SK-N-SH treated with all-trans-retinoic acid at 6 μM for 48 hours (cell line): Measurements from ENCODE around the gene DDHD1.

ENCODE experiments used
- ATAC-seq: fragments of 200-7000 bp; cut with Tn5 transposase; 3 replicates; pipeline ENCODE4 v1.9.1; 2020; ENCODE audit warnings: mild to moderate bottlenecking, moderate library complexity
- ARNTL ChIP-seq: fragments of 450-650 bp; formaldehyde crosslinking; IDR thresholded peaks from 2 replicates; pipeline ENCODE4 v1.5.0; 2020; ENCODE audit warnings: low read depth, mild to moderate bottlenecking, moderate library complexity, borderline replicate concordance
- BACH2 ChIP-seq: fragments of 250-450 bp; sonication (Bioruptor Pico); IDR thresholded peaks from 2 replicates; pipeline ENCODE4 v1.9.0; 2021; ENCODE audit warnings: mild to moderate bottlenecking, borderline replicate concordance
- CSDC2 ChIP-seq: fragments of 250-450 bp; sonication (Bioruptor Pico); IDR thresholded peaks from 2 replicates; pipeline ENCODE4 v1.5.0; 2020; ENCODE audit warnings: mild to moderate bottlenecking, moderate library complexity
- ESRRG ChIP-seq: fragments of 250-450 bp; sonication (Bioruptor Pico); IDR thresholded peaks from 2 replicates; pipeline ENCODE4 v1.6.1; 2021; ENCODE audit warnings: mild to moderate bottlenecking
- GLIS3 ChIP-seq: fragments of 250-450 bp; sonication (Bioruptor Pico); IDR thresholded peaks from 2 replicates; pipeline ENCODE4 v1.5.0; 2020; ENCODE audit warnings: mild to moderate bottlenecking, moderate library complexity
- ISL1 ChIP-seq: fragments of 250-450 bp; sonication (Bioruptor Pico); IDR thresholded peaks from 2 replicates; pipeline ENCODE4 v2.1.2; 2022; ENCODE audit warnings: mild to moderate bottlenecking, moderate library complexity
- OSR1 ChIP-seq: fragments of 250-450 bp; sonication (Bioruptor Pico); IDR thresholded peaks from 2 replicates; pipeline ENCODE4 v1.8.0; 2022; ENCODE audit warnings: moderate library complexity, mild to moderate bottlenecking, inconsistent platforms
- POU6F1 ChIP-seq: fragments of 250-450 bp; sonication (Bioruptor Pico); IDR thresholded peaks from 2 replicates; pipeline ENCODE4 v1.8.0; 2021; ENCODE audit warnings: low read depth, mild to moderate bottlenecking, moderate library complexity, borderline replicate concordance
- PPARA ChIP-seq: fragments of 250-450 bp; sonication (Bioruptor Pico); IDR thresholded peaks from 2 replicates; pipeline ENCODE4 v1.5.0; 2020; ENCODE audit warnings: mild to moderate bottlenecking, borderline replicate concordance
- RARB ChIP-seq: fragments of 250-450 bp; sonication (Bioruptor Pico); IDR thresholded peaks from 2 replicates; pipeline ENCODE4 v1.8.0; 2021; ENCODE audit warnings: mild to moderate bottlenecking, moderate library complexity
- SNAI2 ChIP-seq: fragments of 250-450 bp; sonication (Bioruptor Pico); IDR thresholded peaks from 2 replicates; pipeline ENCODE4 v1.5.0; 2020; ENCODE audit warnings: mild to moderate bottlenecking, moderate library complexity
- TCF4 ChIP-seq: fragments of 250-450 bp; sonication (Bioruptor Pico); IDR thresholded peaks from 2 replicates; pipeline ENCODE4 v1.8.0; 2021; ENCODE audit warnings: mild to moderate bottlenecking, moderate library complexity, borderline replicate concordance
- TOX ChIP-seq: fragments of 250-450 bp; sonication (Bioruptor Pico); IDR thresholded peaks from 2 replicates; pipeline ENCODE4 v1.8.0; 2021; ENCODE audit warnings: mild to moderate bottlenecking, moderate library complexity, borderline replicate concordance
- ZC3H10 ChIP-seq: fragments of 250-450 bp; sonication (Bioruptor Pico); IDR thresholded peaks from 2 replicates; pipeline ENCODE4 v1.5.1; 2021; ENCODE audit warnings: mild to moderate bottlenecking, moderate library complexity
- ZFP3 ChIP-seq: fragments of 250-450 bp; sonication (Bioruptor Pico); IDR thresholded peaks from 2 replicates; pipeline ENCODE4 v1.5.0; 2020; ENCODE audit warnings: mild to moderate bottlenecking, moderate library complexity
- ZFP30 ChIP-seq: fragments of 450-650 bp; formaldehyde crosslinking; IDR thresholded peaks from 2 replicates; pipeline ENCODE4 v1.5.0; 2022; ENCODE audit warnings: mild to moderate bottlenecking, moderate library complexity
- ZNF70 ChIP-seq: fragments of 450-650 bp; formaldehyde crosslinking; IDR thresholded peaks from 2 replicates; pipeline ENCODE4 v1.5.0; 2020; ENCODE audit warnings: mild to moderate bottlenecking, moderate library complexity
- ZNF8 ChIP-seq: fragments of 450-650 bp; formaldehyde crosslinking; IDR thresholded peaks from 2 replicates; pipeline ENCODE4 v1.5.0; 2020; ENCODE audit warnings: mild to moderate bottlenecking, moderate library complexity
- TF ChIP-seq, protein P1 (sequence below): fragments of 250-450 bp; sonication (Bioruptor Pico); IDR thresholded peaks from 2 replicates; pipeline ENCODE4 v1.5.1; 2020; ENCODE audit warnings: low read depth, mild to moderate bottlenecking, moderate library complexity
- TF ChIP-seq, protein P2 (sequence below): fragments of 250-450 bp; sonication (Bioruptor Pico); IDR thresholded peaks from 2 replicates; pipeline ENCODE4 v1.5.0; 2020; ENCODE audit warnings: mild to moderate bottlenecking, moderate library complexity
- TF ChIP-seq, protein P3 (sequence below): fragments of 250-450 bp; sonication (Bioruptor Pico); IDR thresholded peaks from 2 replicates; pipeline ENCODE4 v1.5.1; 2021; ENCODE audit warnings: mild to moderate bottlenecking, moderate library complexity

The DDHD1 gene

DNA sequence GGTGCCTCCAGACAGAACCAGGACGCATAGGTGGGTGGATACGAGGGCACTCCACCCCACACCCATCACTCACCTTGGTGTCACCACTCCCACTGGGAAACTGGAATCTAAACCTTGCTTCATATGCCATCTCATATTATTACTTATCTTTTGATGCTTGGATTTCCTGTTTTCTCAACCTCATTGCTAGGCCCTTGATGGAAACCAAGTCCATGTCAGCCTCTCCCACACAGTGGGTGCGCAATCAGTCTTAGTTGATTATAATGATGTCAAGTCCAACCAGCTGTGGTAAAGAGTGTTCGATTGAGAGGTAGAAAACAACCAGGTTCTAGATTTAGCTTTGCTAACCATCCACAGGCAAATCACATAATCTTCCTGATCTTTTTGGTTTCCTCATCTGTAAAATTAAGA lies 584 bp upstream of the DDHD1 start:
- ATAC-seq: no peak
- TF ChIP-seq ISL1 (no peak), ZNF8 (CRISPR knock-in tag) (no peak), BACH2 (CRISPR knock-in tag) (no peak), TCF4 (CRISPR knock-in tag) (no peak), CSDC2 (CRISPR knock-in tag) (no peak), POU6F1 (CRISPR knock-in tag) (no peak), ARNTL (CRISPR knock-in tag) (no peak), RARB (CRISPR knock-in tag) (no peak), PPARA (CRISPR knock-in tag) (no peak), ZNF70 (no peak), ZFP30 (CRISPR knock-in tag) (no peak), ESRRG (CRISPR knock-in tag) (no peak), TOX (CRISPR knock-in tag) (no peak), ZC3H10 (CRISPR knock-in tag) (no peak)
- TF ChIP-seq, protein P1, sequence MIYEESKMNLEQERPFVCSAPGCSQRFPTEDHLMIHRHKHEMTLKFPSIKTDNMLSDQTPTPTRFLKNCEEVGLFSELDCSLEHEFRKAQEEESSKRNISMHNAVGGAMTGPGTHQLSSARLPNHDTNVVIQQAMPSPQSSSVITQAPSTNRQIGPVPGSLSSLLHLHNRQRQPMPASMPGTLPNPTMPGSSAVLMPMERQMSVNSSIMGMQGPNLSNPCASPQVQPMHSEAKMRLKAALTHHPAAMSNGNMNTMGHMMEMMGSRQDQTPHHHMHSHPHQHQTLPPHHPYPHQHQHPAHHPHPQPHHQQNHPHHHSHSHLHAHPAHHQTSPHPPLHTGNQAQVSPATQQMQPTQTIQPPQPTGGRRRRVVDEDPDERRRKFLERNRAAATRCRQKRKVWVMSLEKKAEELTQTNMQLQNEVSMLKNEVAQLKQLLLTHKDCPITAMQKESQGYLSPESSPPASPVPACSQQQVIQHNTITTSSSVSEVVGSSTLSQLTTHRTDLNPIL (CRISPR knock-in tag): no peak
- TF ChIP-seq, protein P2, sequence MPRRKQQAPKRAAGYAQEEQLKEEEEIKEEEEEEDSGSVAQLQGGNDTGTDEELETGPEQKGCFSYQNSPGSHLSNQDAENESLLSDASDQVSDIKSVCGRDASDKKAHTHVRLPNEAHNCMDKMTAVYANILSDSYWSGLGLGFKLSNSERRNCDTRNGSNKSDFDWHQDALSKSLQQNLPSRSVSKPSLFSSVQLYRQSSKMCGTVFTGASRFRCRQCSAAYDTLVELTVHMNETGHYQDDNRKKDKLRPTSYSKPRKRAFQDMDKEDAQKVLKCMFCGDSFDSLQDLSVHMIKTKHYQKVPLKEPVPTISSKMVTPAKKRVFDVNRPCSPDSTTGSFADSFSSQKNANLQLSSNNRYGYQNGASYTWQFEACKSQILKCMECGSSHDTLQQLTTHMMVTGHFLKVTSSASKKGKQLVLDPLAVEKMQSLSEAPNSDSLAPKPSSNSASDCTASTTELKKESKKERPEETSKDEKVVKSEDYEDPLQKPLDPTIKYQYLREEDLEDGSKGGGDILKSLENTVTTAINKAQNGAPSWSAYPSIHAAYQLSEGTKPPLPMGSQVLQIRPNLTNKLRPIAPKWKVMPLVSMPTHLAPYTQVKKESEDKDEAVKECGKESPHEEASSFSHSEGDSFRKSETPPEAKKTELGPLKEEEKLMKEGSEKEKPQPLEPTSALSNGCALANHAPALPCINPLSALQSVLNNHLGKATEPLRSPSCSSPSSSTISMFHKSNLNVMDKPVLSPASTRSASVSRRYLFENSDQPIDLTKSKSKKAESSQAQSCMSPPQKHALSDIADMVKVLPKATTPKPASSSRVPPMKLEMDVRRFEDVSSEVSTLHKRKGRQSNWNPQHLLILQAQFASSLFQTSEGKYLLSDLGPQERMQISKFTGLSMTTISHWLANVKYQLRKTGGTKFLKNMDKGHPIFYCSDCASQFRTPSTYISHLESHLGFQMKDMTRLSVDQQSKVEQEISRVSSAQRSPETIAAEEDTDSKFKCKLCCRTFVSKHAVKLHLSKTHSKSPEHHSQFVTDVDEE (CRISPR knock-in tag): no peak
- TF ChIP-seq, protein P3, sequence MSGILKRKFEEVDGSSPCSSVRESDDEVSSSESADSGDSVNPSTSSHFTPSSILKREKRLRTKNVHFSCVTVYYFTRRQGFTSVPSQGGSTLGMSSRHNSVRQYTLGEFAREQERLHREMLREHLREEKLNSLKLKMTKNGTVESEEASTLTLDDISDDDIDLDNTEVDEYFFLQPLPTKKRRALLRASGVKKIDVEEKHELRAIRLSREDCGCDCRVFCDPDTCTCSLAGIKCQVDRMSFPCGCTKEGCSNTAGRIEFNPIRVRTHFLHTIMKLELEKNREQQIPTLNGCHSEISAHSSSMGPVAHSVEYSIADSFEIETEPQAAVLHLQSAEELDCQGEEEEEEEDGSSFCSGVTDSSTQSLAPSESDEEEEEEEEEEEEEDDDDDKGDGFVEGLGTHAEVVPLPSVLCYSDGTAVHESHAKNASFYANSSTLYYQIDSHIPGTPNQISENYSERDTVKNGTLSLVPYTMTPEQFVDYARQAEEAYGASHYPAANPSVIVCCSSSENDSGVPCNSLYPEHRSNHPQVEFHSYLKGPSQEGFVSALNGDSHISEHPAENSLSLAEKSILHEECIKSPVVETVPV: no peak

- TF ChIP-seq ZFP3 (CRISPR knock-in tag) (peak; percentile 62; the same call in 1 of the 2 replicates), PPARA (CRISPR knock-in tag) (no peak)
- ATAC-seq: peak; percentile 70
Measured at GRCh38 chr14:53152184-53152886, 788 bp downstream of the DDHD1 start.

DNA sequence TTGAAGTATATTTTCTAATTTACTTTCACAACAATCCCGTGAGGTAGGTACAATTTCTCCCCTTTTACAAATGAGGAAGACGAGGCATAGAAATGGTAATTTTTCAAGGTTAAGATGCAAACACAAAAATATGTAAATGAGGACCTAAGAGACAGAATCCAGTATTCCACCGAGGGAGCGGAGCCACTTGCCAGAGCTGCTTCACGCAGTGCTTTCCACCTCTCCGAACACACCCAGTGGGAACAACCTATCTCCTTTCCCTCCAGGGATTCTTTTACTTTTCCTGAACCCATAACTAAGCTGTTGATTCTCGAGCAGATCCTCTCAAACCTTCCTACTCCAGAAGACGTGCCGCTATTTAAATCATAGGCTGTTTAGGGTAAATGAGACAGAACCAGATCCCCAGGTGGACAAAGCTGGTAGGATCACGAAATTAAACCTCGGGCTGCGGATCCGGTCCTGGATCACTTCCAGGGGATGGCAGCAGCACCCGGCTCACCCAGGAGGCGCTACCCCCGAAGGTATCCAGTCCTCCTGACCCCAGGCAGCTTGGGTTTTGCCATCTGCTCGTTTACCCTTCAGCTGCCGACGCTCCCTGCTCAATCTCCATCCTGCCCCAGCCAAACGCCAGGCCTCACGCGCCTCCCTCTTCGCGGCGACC lies 1.5 kb downstream of the DDHD1 start:
- TF ChIP-seq ARNTL (CRISPR knock-in tag): no peak
- no peak for TF ChIP-seq BACH2 (CRISPR knock-in tag)
- TF ChIP-seq, all 23 proteins: peak for 0
- ATAC-seq: peak; percentile 64

DNA sequence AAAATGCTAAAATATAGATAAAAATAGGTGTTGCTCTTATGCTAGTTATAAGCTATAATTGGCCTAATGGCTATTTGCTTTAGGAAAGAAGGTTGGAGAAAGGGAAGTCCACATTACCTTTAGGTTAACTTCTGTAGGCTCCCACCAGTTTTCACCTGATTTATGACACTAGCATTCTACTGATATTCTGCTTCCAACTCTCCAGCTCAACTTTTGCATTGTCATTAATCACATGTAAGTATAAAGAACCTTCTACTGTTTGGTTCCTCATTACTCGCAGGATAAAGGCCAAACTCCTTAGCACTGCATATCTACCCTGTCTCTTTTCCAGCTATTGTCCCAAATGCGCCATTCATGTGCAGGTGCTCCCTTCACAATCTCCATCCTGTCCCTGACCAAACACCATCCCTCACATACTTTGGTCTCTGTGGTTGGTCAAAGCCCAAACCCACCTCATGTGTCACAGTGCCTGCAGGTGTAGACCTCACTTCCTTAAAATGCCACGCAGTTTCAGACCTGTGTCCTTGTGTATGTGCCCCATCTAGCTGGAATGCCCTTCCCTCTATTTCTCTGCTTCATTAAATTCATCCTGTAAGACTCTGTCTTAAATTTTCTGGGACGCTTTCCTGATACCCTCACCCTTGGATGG lies 3.3 kb downstream of the DDHD1 start:
- no peak for ATAC-seq
- TF ChIP-seq, protein P3: no peak
- TF ChIP-seq TOX (CRISPR knock-in tag) (no peak), POU6F1 (CRISPR knock-in tag) (no peak), ZC3H10 (CRISPR knock-in tag) (no peak), ZFP30 (CRISPR knock-in tag) (no peak), OSR1 (CRISPR knock-in tag) (no peak), ARNTL (CRISPR knock-in tag) (no peak), SNAI2 (CRISPR knock-in tag) (no peak), GLIS3 (no peak)
